Bone marrow (tissue), 2 donors: ENCODE measurements around the gene ADAMTSL1.

ENCODE experiments used
- DNase-seq, 2 donors: peaks; one replicate each; lab custom pipeline; 2025; lab: John Stamatoyannopoulos, UW

ADAMTSL1 gene

GRCh38 chr9:18936094-18936871, 462.3 kb downstream of the ADAMTSL1 start:
- no peak for DNase-seq

GRCh38 chr9:18939943-18940342, 466.0 kb downstream of the ADAMTSL1 start:
- no peak for DNase-seq

GRCh38 chr9:18941060-18941740, 467.2 kb downstream of the ADAMTSL1 start:
- DNase-seq, result no peak

- DNase-seq, result no peak
Measured at GRCh38 chr9:18942801-18943200, 468.8 kb downstream of the ADAMTSL1 start.

GRCh38 chr9:18947892-18948339, 474.0 kb downstream of the ADAMTSL1 start:
- no peak for DNase-seq

GRCh38 chr9:18951936-18952335, 478.0 kb downstream of the ADAMTSL1 start:
- no peak for DNase-seq

GRCh38 chr9:18955626-18956025, 481.7 kb downstream of the ADAMTSL1 start:
- DNase-seq, result no peak
